IPS DF 6.9 (cell line): ENCODE measurements around the gene PRPS1.

Source experiments
- DNase-seq: peaks from one replicate; pipeline ENCODE4 v3.0.0-alpha.2; 2013; ENCODE audit warnings: low read depth, low spot score
- H3K27ac ChIP-seq: one replicate; pipeline ENCODE4 v1.5.1; 2013; ENCODE audit warnings: low read length, control low read depth
- H3K27me3 ChIP-seq: 2 replicates; pipeline ENCODE4 v1.6.1; 2013; ENCODE audit warnings: mild to moderate bottlenecking, low read length; ENCODE audit not compliant: control insufficient read depth, insufficient read depth
- H3K36me3 ChIP-seq: 2 replicates; pipeline ENCODE4 v1.6.1; 2013; ENCODE audit warnings: low read length; ENCODE audit not compliant: control insufficient read depth, insufficient read depth
- H3K4me1 ChIP-seq: 2 replicates; pipeline ENCODE4 v1.6.1; 2013; ENCODE audit warnings: low read length; ENCODE audit not compliant: control insufficient read depth, insufficient read depth
- H3K4me3 ChIP-seq: 2 replicates; pipeline ENCODE4 v1.5.1; 2013; ENCODE audit warnings: mild to moderate bottlenecking, low read length
- H3K9me3 ChIP-seq: 2 replicates; pipeline ENCODE4 v1.6.1; 2013; ENCODE audit warnings: low read length, inconsistent platforms; ENCODE audit not compliant: control insufficient read depth, insufficient read depth
- WGBS: extraction: QIAGEN DNeasy Blood & Tissue Kit; methylation state at CpG from one replicate; pipeline ENCODE4 v1.1.7; 2013; ENCODE audit warnings: mixed read lengths, missing lambda C conversion rate; ENCODE audit not compliant: insufficient read length, insufficient coverage; 5-methylcytosine and 5-hydroxymethylcytosine counted together

Gene PRPS1

DNA sequence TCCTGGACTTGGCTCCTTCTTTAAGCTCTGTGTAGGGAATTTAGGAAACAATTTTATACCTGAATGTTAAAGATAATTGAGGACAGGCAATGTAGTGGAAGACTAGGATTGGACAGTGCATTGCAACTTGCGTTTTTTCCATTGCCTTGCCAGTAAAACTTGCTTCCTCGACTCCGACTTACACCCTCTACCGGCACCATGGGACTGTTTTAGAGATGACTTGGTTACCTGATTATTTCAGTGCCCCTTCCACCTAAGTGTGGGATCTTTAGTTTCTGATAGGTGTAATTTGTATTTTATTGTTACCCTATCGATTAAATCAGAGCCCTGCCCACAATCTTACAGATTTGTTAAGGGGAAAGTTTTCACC lies 1.2 kb downstream of the PRPS1 start:
- H3K4me3 ChIP-seq = peak overlapping the region; percentile 83; the same call in 1 of the 2 replicates
- no peaks in the 10 kb centered on the region for H3K4me1 ChIP-seq
- no peak overlapping the region for H3K27ac ChIP-seq
- no peak for DNase-seq
- no peaks in the 10 kb centered on the region for H3K9me3 ChIP-seq
- no peaks in the 10 kb centered on the region for H3K27me3 ChIP-seq
- no peaks in the 10 kb centered on the region for H3K36me3 ChIP-seq
- WGBS = no CpG with 5 or more reads among the region's 5 CpGs

DNA sequence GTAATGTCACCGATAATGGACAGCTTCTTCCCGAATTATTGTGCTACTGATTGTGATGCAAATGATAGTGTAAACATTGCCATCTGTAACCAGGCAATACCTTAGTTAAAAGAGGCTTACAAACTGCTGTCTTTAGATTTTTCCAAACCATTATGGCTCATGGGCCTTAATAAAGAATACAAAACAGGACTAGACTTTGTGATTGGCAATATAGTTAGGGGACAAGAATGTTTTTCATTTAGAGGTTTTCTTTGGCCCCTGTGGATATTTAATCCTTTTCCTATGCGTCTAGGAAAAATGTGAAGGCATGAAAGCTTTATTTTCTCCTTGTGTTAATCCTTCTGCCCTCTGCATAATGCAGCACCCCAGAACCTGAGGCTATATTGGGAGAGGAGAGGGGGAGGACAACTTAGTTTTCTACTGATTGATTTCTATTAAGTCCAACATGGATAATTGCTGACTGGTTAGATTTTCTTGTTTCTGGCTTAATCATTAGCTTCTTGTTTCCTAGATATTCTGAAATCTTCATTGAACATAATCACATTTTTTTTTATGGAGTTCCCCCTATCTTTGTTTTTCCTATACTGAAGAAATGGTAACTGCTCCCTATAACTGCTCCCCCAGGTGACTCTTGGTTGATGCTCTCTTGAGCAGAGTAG lies 1.9 kb downstream of the PRPS1 start:
- H3K9me3 ChIP-seq = no peaks in the 10 kb centered on the region
- no peak overlapping the region for H3K27ac ChIP-seq
- no peaks in the 10 kb centered on the region for H3K36me3 ChIP-seq
- peak overlapping the region; percentile 83; the same call in 1 of the 2 replicates for H3K4me3 ChIP-seq
- no peak for DNase-seq
- no CpG with 5 or more reads among the region's 3 CpGs for WGBS
- no peaks in the 10 kb centered on the region for H3K4me1 ChIP-seq
- no peaks in the 10 kb centered on the region for H3K27me3 ChIP-seq

DNA sequence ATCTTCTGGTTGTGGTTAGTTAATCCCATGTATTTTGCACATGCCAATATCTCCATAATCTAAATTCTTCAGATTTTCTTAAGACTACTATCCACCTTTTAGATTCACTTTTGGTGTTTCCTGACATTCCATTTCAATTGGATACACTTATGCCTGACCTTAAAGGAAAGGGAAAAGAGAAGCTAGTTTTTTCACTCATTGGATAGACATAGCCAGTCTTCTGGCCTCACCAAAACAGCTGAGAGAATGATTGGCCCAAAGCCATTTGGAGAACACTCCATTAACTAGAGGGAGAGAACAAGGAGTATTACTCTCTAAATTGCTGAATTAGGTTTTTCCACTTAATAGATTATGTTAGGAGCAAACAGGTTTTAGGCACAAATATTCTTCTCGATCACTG lies 4.0 kb downstream of the PRPS1 start:
- no peak overlapping the region for H3K4me3 ChIP-seq
- WGBS = no CpG with 5 or more reads among the region's 1 CpG
- no peak for DNase-seq

DNA sequence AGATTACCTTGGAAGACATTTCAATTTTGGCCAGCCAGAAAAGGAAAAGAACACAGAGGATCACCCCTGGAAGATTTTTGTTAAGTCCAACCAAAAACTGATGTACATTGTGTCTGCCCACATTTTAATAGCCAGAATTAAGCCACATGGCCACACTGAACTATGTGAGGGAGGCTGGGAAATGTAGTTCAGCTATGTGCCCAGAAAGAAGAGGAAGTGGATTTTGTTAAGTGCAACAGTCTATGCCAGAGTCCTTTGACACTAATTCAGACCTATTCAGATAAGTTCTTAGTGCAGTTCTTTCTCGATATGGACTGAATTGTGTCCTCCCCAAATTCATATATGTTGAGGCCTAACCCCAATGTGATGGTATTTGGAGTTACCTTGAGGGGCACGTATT lies 18.4 kb downstream of the PRPS1 start:
- WGBS = no CpG with 5 or more reads among the region's 2 CpGs
- Histone ChIP-seq H3K27ac (no peak overlapping the region), H3K4me3 (no peak overlapping the region)

More for the DNA sequence above, 4.0 kb downstream of the PRPS1 start:
- no peak overlapping the region for H3K27ac ChIP-seq
- H3K9me3 ChIP-seq = no peaks in the 10 kb centered on the region
- H3K36me3 ChIP-seq = no peaks in the 10 kb centered on the region
- no peaks in the 10 kb centered on the region for H3K4me1 ChIP-seq
- H3K27me3 ChIP-seq = no peaks in the 10 kb centered on the region

DNA sequence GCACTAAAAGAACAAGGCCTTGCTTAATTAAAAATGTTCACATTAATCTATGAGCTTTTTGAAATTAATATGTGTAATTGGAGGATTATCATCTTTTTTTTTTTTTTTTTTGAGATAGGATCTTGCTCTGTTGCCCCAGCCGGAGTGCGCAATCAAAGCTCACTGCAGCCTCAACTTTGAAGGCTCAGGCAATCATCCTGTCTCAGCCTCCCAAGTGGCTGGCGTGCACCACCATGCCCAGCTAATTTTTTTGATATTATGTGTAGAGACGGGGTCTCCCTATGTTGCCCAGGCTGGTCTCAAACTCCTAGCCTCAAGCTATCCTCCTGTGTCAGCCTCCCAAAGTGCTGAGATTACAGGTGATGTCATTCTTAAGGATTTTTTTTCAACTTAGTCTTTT lies 20.0 kb downstream of the PRPS1 start:
- Histone ChIP-seq H3K36me3 (peaks cover 4% of the 10 kb centered on the region; the same call in 1 of the 2 replicates), H3K27me3 (no peaks in the 10 kb centered on the region), H3K9me3 (no peaks in the 10 kb centered on the region), H3K4me1 (no peaks in the 10 kb centered on the region), H3K4me3 (no peak overlapping the region), H3K27ac (no peak overlapping the region)
- no CpG with 5 or more reads among the region's 4 CpGs for WGBS
- DNase-seq = no peak

More for the DNA sequence above, 18.4 kb downstream of the PRPS1 start:
- Histone ChIP-seq H3K27me3 (no peaks in the 10 kb centered on the region), H3K36me3 (peaks cover 4% of the 10 kb centered on the region; the same call in 1 of the 2 replicates), H3K4me1 (no peaks in the 10 kb centered on the region), H3K9me3 (no peaks in the 10 kb centered on the region)
- no peak for DNase-seq

DNA sequence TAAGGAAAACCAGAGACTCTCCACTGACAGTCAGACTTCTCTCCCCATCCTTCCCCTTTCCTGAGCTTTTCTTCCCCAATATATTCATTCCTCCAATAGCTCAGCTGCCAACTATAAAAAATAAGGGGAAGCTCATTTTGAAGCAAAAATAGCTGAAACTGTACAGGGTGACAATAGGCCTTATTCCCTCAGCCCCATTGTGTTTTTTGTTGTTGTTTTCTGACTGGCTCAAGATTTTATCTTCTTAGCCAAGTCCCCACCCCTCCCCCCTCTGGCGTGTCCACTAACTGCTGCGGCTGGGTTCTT lies 26.2 kb downstream of the PRPS1 start:
- no peak for DNase-seq
- Histone ChIP-seq H3K27ac (no peak overlapping the region), H3K4me3 (no peak overlapping the region), H3K27me3 (no peaks in the 10 kb centered on the region), H3K36me3 (peaks cover 2% of the 10 kb centered on the region; the same call in 1 of the 2 replicates), H3K4me1 (no peaks in the 10 kb centered on the region), H3K9me3 (no peaks in the 10 kb centered on the region)
- no CpG with 5 or more reads among the region's 2 CpGs for WGBS

DNA sequence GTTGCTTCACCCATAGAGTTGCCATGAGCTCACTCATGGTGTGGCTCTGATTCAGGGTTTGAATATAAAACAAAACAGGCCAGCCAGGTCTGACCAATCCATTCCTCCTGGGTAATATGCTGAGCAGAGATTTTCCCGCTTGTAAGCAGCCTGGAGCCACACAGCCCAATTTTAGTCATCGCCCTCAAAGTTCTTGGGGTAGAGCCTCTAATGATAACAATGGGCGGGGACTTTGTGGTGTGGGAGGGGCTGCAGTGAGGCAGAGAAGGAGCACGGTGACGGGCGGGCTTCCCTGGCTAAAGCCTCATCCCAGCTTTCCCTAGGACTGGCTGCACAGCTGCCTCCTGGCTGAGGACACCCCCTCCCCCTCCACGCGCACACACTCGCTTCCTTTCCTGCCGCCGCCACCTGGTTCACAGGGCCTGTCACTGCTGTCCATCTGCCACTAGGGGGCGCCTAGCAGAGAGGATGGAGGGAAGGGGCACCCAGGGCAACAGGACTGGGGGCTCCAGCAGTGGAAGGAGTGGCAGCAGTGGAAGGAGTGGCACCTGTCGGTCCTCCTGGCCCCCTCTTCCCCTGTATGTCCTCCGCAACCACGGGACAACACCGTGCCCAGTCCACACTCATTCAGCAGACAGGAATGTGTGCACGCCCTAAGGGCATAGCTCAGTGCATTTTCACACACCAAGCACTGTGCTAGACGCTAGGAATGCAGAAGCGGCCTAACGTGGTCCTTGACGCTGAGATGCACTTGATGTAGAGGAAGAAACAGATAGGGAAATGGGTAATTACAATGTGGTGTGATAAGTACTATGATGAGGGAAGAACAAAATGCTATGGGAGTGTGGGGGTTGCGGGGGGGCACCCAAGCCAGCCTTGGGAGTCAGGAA lies 26.8 kb downstream of the PRPS1 start:
- Histone ChIP-seq H3K9me3 (no peaks in the 10 kb centered on the region), H3K27me3 (no peaks in the 10 kb centered on the region), H3K27ac (no peak overlapping the region), H3K4me1 (no peaks in the 10 kb centered on the region), H3K36me3 (no peaks in the 10 kb centered on the region), H3K4me3 (no peak overlapping the region)
- no CpG with 5 or more reads among the region's 22 CpGs for WGBS
- no peak for DNase-seq

DNA sequence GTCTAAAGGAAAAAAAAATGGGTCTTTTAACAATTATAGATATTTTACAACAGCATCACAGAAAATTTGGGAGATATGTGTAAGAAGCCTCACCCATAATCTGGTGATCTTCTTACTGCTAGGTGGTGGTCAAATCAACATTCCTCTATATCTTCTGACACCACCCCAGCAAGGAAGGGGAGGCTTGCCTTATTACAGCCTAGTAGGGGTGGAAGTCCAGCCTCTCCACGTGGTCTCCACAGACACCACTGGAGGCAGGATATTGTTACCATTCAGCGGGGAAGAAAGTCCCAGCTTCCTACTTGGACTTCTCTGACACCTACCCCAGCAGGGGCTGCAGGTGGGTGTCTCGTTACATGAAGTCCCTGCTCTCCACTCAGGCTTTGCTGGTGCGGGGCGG lies 28.7 kb downstream of the PRPS1 start:
- no peak overlapping the region for H3K27ac ChIP-seq
- H3K4me1 ChIP-seq = no peaks in the 10 kb centered on the region
- no peaks in the 10 kb centered on the region for H3K36me3 ChIP-seq
- H3K9me3 ChIP-seq = no peaks in the 10 kb centered on the region
- no peaks in the 10 kb centered on the region for H3K27me3 ChIP-seq
- no peak overlapping the region for H3K4me3 ChIP-seq
- DNase-seq = no peak
- WGBS = no CpG with 5 or more reads among the region's 5 CpGs

DNA sequence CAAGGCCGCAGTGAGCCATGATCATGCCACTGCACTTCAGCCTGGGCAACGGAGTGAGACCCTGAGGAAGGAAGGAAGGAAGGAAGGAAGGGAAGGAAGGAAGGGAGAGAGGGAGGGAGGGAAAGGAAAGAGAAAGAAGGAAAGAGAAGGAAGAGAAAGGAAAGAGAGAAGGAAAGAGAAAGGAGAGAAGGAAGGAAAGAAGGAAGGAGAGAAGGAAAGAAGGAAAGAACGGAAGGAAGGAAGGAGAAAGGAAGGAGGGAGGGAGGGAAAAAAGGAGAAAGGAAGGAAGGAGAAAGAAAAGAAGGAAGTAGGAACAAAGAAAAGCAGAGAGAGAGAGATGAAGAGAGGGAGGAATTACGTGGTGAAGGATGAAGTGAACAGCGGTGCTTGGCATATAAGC lies 30.4 kb downstream of the PRPS1 start:
- Histone ChIP-seq H3K4me3 (no peak overlapping the region), H3K27ac (no peak overlapping the region), H3K9me3 (no peaks in the 10 kb centered on the region), H3K27me3 (no peaks in the 10 kb centered on the region), H3K36me3 (no peaks in the 10 kb centered on the region), H3K4me1 (no peaks in the 10 kb centered on the region)
- no CpG with 5 or more reads among the region's 5 CpGs for WGBS
- no peak for DNase-seq

DNA sequence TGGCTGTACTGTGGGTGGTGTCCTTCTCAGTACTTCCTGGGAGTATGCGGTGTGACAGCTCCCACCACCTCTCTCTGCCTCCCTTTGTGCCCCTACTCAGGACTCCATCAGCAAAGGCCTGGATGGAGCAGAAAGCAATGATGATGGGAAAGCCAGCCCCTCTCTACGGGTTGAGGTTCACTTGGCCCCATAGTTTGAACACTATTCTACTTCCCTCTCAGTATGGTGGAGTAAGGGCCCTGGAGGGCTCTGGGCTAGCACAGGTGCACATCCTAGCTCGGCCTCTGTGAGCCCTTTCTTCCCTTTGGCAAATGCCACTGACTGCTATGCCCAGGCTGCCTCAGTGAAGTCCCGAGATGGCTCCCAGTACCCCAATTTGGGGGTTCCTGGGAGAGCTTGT lies 31.0 kb downstream of the PRPS1 start:
- no peaks in the 10 kb centered on the region for H3K9me3 ChIP-seq
- H3K27ac ChIP-seq = no peak overlapping the region
- no CpG with 5 or more reads among the region's 4 CpGs for WGBS
- no peaks in the 10 kb centered on the region for H3K27me3 ChIP-seq
- no peak overlapping the region for H3K4me3 ChIP-seq
- H3K4me1 ChIP-seq = no peaks in the 10 kb centered on the region
- no peak for DNase-seq
- H3K36me3 ChIP-seq = no peaks in the 10 kb centered on the region
